Mucosa of descending colon (tissue), 3 donors: Measurements from ENCODE around the gene EPB41L5. TPM values are rescaled to one million over a fixed set of nuclear protein-coding genes. Genes with fewer than 3 reads are reported as not detected.
A peak's percentile ranks its signal among the peaks of the same experiment; 100 is the strongest.

ENCODE experiments used
- ATAC-seq: fragments of 200-7000 bp; cut with Tn5 transposase; one replicate; pipeline ENCODE4 v1.9.1; 2020; ENCODE audit warnings: mild to moderate bottlenecking, moderate library complexity
- DNase-seq, 3 donors: peaks; one replicate each; pipeline ENCODE4 v3.0.0-alpha.2; 2020
- H3K36me3 ChIP-seq: fragments of 200-600 bp; one replicate; pipeline ENCODE4 v1.8.0; 2021; ENCODE audit warnings: low read depth, mild to moderate bottlenecking
- H3K4me1 ChIP-seq: fragments of 200-600 bp; one replicate; pipeline ENCODE4 v1.8.0; 2021; ENCODE audit warnings: low read depth, mild to moderate bottlenecking
- H3K4me3 ChIP-seq: fragments of 200-600 bp; one replicate; pipeline ENCODE4 v1.8.0; 2021; ENCODE audit warnings: mild to moderate bottlenecking
- H3K9me3 ChIP-seq: fragments of 200-600 bp; one replicate; pipeline ENCODE4 v1.8.0; 2021; ENCODE audit warnings: mild to moderate bottlenecking
- CTCF ChIP-seq: fragments of 200-600 bp; IDR thresholded peaks from one replicate; pipeline ENCODE4 v1.8.0; 2022; ENCODE audit warnings: antibody characterized with exemption, mild to moderate bottlenecking
- intact Hi-C, 2 donors: fragments of 100-400 bp; cut with DNase I in 1 of 2; cut with micrococcal nuclease in 1 of 2; formaldehyde crosslinking; loops; one replicate each; pipeline versions ENCODE4 v1.11.0 to v1.11.1; 2022; cut with DNase I, micrococcal nuclease
- total RNA-seq, 3 donors: library from RNA; stranded (reverse); fragmentation: NEBNext Ultra II Directional in 2 of 3; extraction: Animal tissue kit (Norgen Biotek cat#: 25700) in 2 of 3; gene quantifications; one replicate each; pipeline versions ENCODE4 v1.2.1 to v1.2.4, GENCODE V29; 2021 to 2023
- donor health status: DM: no; HTN: no; CAD: no; lungs with moderate emphysema.
- donor health status: DM: no; HTN: no; CAD: no.
- donor health status: DM: no; HTN: yes; CAD: no.

EPB41L5 gene
- total RNA-seq, 3 donors from 2014 or later = 22.6 to 36.7 (median 27.8) TPM

DNA sequence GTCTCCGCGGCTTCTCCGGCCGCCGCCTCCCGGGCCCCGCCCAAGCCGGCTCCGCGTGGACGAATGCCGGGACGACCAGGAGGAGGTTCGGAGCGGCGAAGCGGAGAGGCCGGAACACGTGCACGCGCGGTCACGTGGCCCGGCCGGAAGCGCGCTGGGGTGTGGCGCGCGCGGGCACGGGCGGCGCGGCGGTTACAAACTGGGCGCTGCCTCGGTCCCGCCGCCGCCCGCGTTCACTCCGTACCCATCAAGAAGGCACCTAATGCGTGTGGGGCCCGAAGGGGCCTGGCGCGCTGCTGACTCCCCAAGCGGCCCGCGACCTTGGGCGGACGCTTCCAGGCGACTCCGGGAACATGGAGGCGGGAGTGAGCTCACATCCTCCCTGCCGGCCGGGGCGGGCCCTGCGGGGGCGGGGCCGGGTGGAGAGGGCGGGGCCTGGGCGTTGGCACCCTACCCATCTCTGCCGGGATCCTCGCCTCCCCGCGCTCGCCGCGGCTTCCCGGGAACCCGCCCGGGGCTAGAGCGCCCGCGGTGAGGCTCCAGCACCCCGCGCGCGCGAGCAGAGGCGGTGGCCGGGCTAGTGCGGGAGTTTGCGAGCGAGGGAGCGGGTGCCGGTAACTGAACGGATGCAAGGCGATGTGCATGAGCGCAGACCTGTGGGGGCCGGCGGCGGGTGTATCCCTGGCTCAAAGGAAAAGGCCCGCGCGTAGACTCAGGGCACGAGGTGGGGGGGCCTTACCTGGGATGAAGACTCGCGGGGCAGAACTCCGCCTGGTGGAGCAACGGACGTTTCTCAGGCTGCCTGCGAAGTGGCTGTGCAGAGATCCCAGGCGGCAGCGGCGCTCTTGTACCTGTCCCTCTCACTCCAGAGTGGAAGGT is 210.4 kb downstream of the EPB41L5 start, which contains the start of gene TMEM185B:
Gene TMEM185B, minus strand, starts transcription at position 367 of the 879 bp plus-strand sequence. CDS start 424 bp downstream, outside the sequence.
- DNase-seq (peak; percentile 94 to 99 (median 95)), ATAC-seq (peak; percentile 98)
- Histone ChIP-seq H3K4me1 (peaks cover 14% of the 10 kb centered on the region), H3K9me3 (no peaks in the 10 kb centered on the region), H3K36me3 (no peaks in the 10 kb centered on the region), H3K4me3 (peak within 1 kb of the TSS; percentile 36)
- intact Hi-C loops = no loop called here
- no peak for TF ChIP-seq CTCF

DNA sequence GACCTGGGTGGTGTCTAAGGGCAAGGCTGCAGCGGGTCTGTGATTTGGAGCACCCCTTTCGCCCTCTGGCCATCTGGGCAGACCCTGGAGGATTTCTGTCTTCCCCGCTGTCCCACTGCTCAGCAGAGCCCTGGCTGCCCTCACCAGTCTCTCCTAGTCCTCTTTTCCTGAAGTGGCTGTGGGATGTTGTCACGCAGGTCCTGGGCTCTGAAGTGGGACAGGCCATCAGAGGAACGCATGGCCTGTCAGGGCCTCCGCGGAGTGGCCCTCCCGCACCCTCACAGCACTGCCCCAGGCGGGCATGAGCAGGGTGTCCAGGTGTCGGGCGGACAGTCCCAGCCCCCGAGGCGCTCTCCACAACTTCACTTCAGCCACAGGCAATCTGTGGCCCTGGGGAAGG is 211.4 kb downstream of the EPB41L5 start:
- H3K9me3 ChIP-seq = no peaks in the 10 kb centered on the region
- no peak for TF ChIP-seq CTCF
- no peak for ATAC-seq
- peaks cover 14% of the 10 kb centered on the region for H3K4me1 ChIP-seq
- DNase-seq = no peak
- H3K4me3 ChIP-seq = no peak overlapping the region
- intact Hi-C loops = no loop called here
- H3K36me3 ChIP-seq = no peaks in the 10 kb centered on the region

DNA sequence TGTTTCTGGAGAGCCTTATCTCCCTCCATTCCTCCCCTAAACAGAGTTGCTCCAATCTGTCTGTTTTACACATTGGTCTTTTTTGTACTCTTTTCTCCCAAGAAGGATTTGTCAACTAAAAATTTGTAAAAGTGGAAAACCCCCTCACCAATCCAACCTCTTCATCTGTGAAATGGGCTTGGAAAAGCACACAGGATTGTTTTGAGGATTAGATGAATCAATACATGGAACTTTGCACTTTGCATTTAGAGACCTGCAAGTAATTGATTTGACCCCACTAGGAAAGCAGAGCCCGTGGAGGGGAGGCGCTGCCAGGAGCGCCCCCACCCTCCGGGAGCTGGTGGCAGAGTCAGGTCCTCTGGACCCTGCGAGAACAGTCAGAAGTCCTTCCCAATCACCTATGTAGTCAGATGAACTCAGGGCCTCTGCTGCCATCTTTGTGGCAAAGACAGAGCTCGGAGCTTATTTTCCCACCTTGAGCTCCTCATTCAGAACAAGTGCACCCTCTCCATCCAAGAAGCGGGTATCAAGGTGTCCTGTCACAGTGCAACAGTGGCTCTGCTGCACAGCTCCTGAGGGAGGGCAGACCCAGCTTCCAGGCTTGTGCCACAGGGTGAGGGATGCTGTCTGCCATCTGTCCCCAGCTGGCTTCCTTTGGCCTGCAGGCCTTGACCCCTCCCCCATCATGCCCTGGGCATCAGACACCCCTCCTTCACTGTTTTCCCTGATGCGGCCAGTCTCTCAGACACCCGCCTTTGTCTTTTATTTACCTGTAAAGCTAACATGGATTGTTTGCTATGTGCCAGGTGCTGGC is 212.1 kb downstream of the EPB41L5 start:
- TF ChIP-seq CTCF = no peak

GRCh38 chr2:120225549-120226065 is 212.7 kb downstream of the EPB41L5 start:
- no peaks in the 10 kb centered on the region for H3K9me3 ChIP-seq
- intact Hi-C loops = no loop called here
- peaks cover 23% of the 10 kb centered on the region for H3K4me1 ChIP-seq
- no peaks in the 10 kb centered on the region for H3K36me3 ChIP-seq
- no peak overlapping the region for H3K4me3 ChIP-seq
- no peak for ATAC-seq
- DNase-seq = peak in 1 of 3 donors; percentile 50
- no peak for TF ChIP-seq CTCF

More for the DNA sequence above, 212.1 kb downstream of the EPB41L5 start:
- no peaks in the 10 kb centered on the region for H3K9me3 ChIP-seq
- H3K36me3 ChIP-seq = no peaks in the 10 kb centered on the region
- intact Hi-C loops = no loop called here
- ATAC-seq (peak; percentile 1), DNase-seq (peak in 1 of 3 donors; percentile 58)
- peaks cover 16% of the 10 kb centered on the region for H3K4me1 ChIP-seq
- no peak overlapping the region for H3K4me3 ChIP-seq

- no peak for TF ChIP-seq CTCF
- intact Hi-C loops = no loop called here
- ATAC-seq (no peak), DNase-seq (peak in 1 of 3 donors; percentile 36)
- no peaks in the 10 kb centered on the region for H3K9me3 ChIP-seq
- H3K36me3 ChIP-seq = no peaks in the 10 kb centered on the region
- H3K4me3 ChIP-seq = no peak overlapping the region
- peaks cover 30% of the 10 kb centered on the region for H3K4me1 ChIP-seq
Observed at GRCh38 chr2:120226316-120226715, 213.4 kb downstream of the EPB41L5 start.
